Activated CD4-positive, CD25-positive, alpha-beta regulatory T cell treated with anti-CD3 and anti-CD28 coated beads, Interleukin-2, amount 50 U/mL, for 72 hours (primary cell): ENCODE measurements around the gene WASHC2C.
"Not testable (repeated sequence)": the region's sequence is repeated elsewhere in the genome, so short reads cannot be mapped to it uniquely, and the experiment has no call there.

Experiments
- DNase-seq: peaks from one replicate; pipeline ENCODE4 v3.0.0; 2021

Gene WASHC2C

GRCh38 chr10:45726703-45727420 lies at the start of gene WASHC2C:
Gene WASHC2C, plus strand, starts transcription at chr10:45727266. Its CDS starts 52 bp downstream, at chr10:45727318.
- DNase-seq = peak; percentile 93

- DNase-seq = not testable (repeated sequence)
These were observed 48.6 kb upstream of the WASHC2C start for GRCh38 chr10:45678467-45678866.

GRCh38 chr10:45710200-45710796 lies 16.8 kb upstream of the WASHC2C start:
- not testable (repeated sequence) for DNase-seq

GRCh38 chr10:45711223-45711622 lies 15.8 kb upstream of the WASHC2C start:
- not testable (repeated sequence) for DNase-seq

- DNase-seq = not testable (repeated sequence)
These were observed 10.0 kb upstream of the WASHC2C start for GRCh38 chr10:45717053-45717452.

GRCh38 chr10:45717642-45718041 lies 9.4 kb upstream of the WASHC2C start:
- not testable (repeated sequence) for DNase-seq

GRCh38 chr10:45721503-45721902 lies 5.6 kb upstream of the WASHC2C start:
- not testable (repeated sequence) for DNase-seq

- not testable (repeated sequence) for DNase-seq
These were observed 3.2 kb upstream of the WASHC2C start for GRCh38 chr10:45723851-45724250.

- peak; percentile 32 for DNase-seq
These were observed 427 bp downstream of the WASHC2C start for GRCh38 chr10:45727421-45727965.

GRCh38 chr10:45734449-45734848 lies 7.4 kb downstream of the WASHC2C start:
- DNase-seq = not testable (repeated sequence)

GRCh38 chr10:45734867-45735266 lies 7.8 kb downstream of the WASHC2C start:
- not testable (repeated sequence) for DNase-seq

- DNase-seq = not testable (repeated sequence)
These were observed 14.5 kb downstream of the WASHC2C start for GRCh38 chr10:45741559-45741958.

GRCh38 chr10:45742014-45742413 lies 14.9 kb downstream of the WASHC2C start:
- not testable (repeated sequence) for DNase-seq

- DNase-seq = not testable (repeated sequence)
These were observed 24.1 kb downstream of the WASHC2C start for GRCh38 chr10:45751141-45751540.

- DNase-seq = not testable (repeated sequence)
These were observed 25.1 kb downstream of the WASHC2C start for GRCh38 chr10:45752210-45752609.

- not testable (repeated sequence) for DNase-seq
These were observed 27.0 kb downstream of the WASHC2C start for GRCh38 chr10:45753979-45754495.

GRCh38 chr10:45755083-45755482 lies 28.0 kb downstream of the WASHC2C start:
- DNase-seq = not testable (repeated sequence)

- not testable (repeated sequence) for DNase-seq
These were observed 29.0 kb downstream of the WASHC2C start for GRCh38 chr10:45756065-45756464.

- DNase-seq = not testable (repeated sequence)
These were observed 30.8 kb downstream of the WASHC2C start for GRCh38 chr10:45757661-45758396.

- DNase-seq = not testable (repeated sequence)
These were observed 34.6 kb downstream of the WASHC2C start for GRCh38 chr10:45761622-45762021.

- not testable (repeated sequence) for DNase-seq
These were observed 36.0 kb downstream of the WASHC2C start for GRCh38 chr10:45763037-45763436.

GRCh38 chr10:45768334-45768733 lies 41.3 kb downstream of the WASHC2C start:
- not testable (repeated sequence) for DNase-seq
